ENCODE measurements around the gene GNA14.
"Not testable (repeated sequence)": the region's sequence is repeated elsewhere in the genome, so short reads cannot be mapped to it uniquely, and the experiment has no call there.

The GNA14 gene

GRCh38 chr9:77588271-77588937 is 59.7 kb downstream of the GNA14 start:
- DNase-seq (ENCODE audit: low read depth) = no peak

- DNase-seq (ENCODE audit: low read depth) = no peak
Observed at GRCh38 chr9:77587851-77588250, 60.3 kb downstream of the GNA14 start.

GRCh38 chr9:77587042-77587441 is 61.1 kb downstream of the GNA14 start:
- no peak for DNase-seq (ENCODE audit: low read depth)

- no peak for DNase-seq (ENCODE audit: low read depth)
Observed at GRCh38 chr9:77586591-77586990, 61.5 kb downstream of the GNA14 start.

- DNase-seq (ENCODE audit: low read depth) = no peak
Observed at GRCh38 chr9:77585335-77585786, 62.8 kb downstream of the GNA14 start.

GRCh38 chr9:77584927-77585326 is 63.2 kb downstream of the GNA14 start:
- not testable (repeated sequence) for DNase-seq (ENCODE audit: low read depth)

- no peak for DNase-seq (ENCODE audit: low read depth)
Observed at GRCh38 chr9:77582961-77583576, 65.1 kb downstream of the GNA14 start.

- no peak for DNase-seq (ENCODE audit: low read depth)
Observed at GRCh38 chr9:77582525-77582924, 65.6 kb downstream of the GNA14 start.

- DNase-seq (ENCODE audit: low read depth) = no peak
Observed at GRCh38 chr9:77575785-77576184, 72.3 kb downstream of the GNA14 start.

GRCh38 chr9:77569335-77569734 is 78.8 kb downstream of the GNA14 start:
- DNase-seq (ENCODE audit: low read depth) = no peak

GRCh38 chr9:77563174-77563573 is 84.9 kb downstream of the GNA14 start:
- DNase-seq (ENCODE audit: low read depth) = no peak

- no peak for DNase-seq (ENCODE audit: low read depth)
Observed at GRCh38 chr9:77562019-77562748, 85.9 kb downstream of the GNA14 start.

GRCh38 chr9:77561331-77562018 is 86.6 kb downstream of the GNA14 start:
- no peak for DNase-seq (ENCODE audit: low read depth)

GRCh38 chr9:77556396-77556795 is 91.7 kb downstream of the GNA14 start:
- no peak for DNase-seq (ENCODE audit: low read depth)

- DNase-seq (ENCODE audit: low read depth) = no peak
Observed at GRCh38 chr9:77554586-77555105, 93.5 kb downstream of the GNA14 start.

- no peak for DNase-seq (ENCODE audit: low read depth)
Observed at GRCh38 chr9:77547106-77547730, 100.9 kb downstream of the GNA14 start.

- DNase-seq (ENCODE audit: low read depth) = no peak
Observed at GRCh38 chr9:77546376-77546950, 101.7 kb downstream of the GNA14 start.

- DNase-seq (ENCODE audit: low read depth) = no peak
Observed at GRCh38 chr9:77544546-77544945, 103.6 kb downstream of the GNA14 start.

GRCh38 chr9:77543131-77543822 is 104.8 kb downstream of the GNA14 start:
- no peak for DNase-seq (ENCODE audit: low read depth)

- DNase-seq (ENCODE audit: low read depth) = no peak
Observed at GRCh38 chr9:77541600-77541999, 106.5 kb downstream of the GNA14 start.

- no peak for DNase-seq (ENCODE audit: low read depth)
Observed at GRCh38 chr9:77541055-77541454, 107.1 kb downstream of the GNA14 start.

Measured in stimulated activated CD8-positive, alpha-beta memory T cell treated with anti-CD3 and anti-CD28 coated beads, Interleukin-15, amount 100 ng/mL, for 24 hours (primary cell).